Body of pancreas (tissue), 4 donors: ENCODE results near the gene FAS.

Source experiments
- CTCF ChIP-seq, 7 experiments: fragments of 450-650 bp in 4 of 7; fragments of 200-600 bp in 3 of 7; sonication (generic) in 3 of 7; IDR thresholded peaks; one replicate each; pipeline ENCODE4 v1.5.1; 2016 to 2019; ENCODE audit warnings: antibody characterized with exemption in 7 of 7
- POLR2A ChIP-seq, 3 donors: fragments of 450-650 bp; IDR thresholded peaks; one replicate each; pipeline ENCODE4 v1.6.1; 2016; ENCODE audit warnings: antibody characterized with exemption in 3 of 3, mild to moderate bottlenecking in 2 of 3

DNA sequence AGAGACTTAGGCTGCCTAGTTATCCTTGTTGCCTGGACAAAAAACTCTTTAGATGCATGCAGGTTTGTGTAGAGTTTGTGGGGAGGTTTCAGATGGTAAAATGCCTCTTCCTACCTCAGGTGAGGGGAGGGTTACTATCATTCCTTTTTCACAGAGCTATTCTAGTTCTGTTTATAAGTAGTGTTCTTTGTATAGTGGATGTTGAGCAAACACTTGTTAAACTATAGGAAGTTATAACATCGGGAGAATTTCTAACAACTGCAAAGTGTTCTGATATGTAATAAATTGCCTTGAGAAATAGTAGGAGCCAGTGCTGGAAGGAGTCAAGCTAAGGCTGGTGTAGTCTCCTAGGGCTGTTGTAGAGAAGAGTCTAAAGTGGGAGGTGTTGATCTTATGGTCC, 6.7 kb upstream of the FAS start:
- TF ChIP-seq CTCF (IDR thresholded peaks at IDR 0.05) = no peak
- no peak for TF ChIP-seq POLR2A (IDR thresholded peaks at IDR 0.05)
